Right atrium auricular region (tissue), 2 donors: ENCODE measurements around the gene RAPGEF4. TPM values are rescaled to one million over a fixed set of nuclear protein-coding genes. Genes with fewer than 3 reads are reported as not detected.

Experiments used
- DNase-seq: peaks from one replicate; pipeline ENCODE4 v3.0.0-alpha.2; 2019; ENCODE audit warnings: low spot score
- H3K27ac ChIP-seq, 2 donors: fragments of 200-600 bp; sonication (generic); 1 replicate in 1 of 2; 2 replicates in 1 of 2; pipeline ENCODE4 v1.5.1; 2016 to 2019
- H3K27me3 ChIP-seq, 2 donors: fragments of 200-600 bp; sonication (generic); one replicate each; pipeline versions ENCODE4 v1.5.1 to v1.6.0; 2017 to 2019
- H3K36me3 ChIP-seq: fragments of 200-600 bp; sonication (generic); one replicate; pipeline ENCODE4 v1.5.1; 2016
- H3K4me1 ChIP-seq, 2 donors: fragments of 200-600 bp; sonication (generic); one replicate each; pipeline versions ENCODE4 v1.5.1 to v1.6.0; 2017 to 2019
- H3K4me3 ChIP-seq, 2 donors: fragments of 200-600 bp; sonication (generic); 1 replicate in 1 of 2; 2 replicates in 1 of 2; pipeline ENCODE4 v1.5.1; 2017 to 2019; ENCODE audit warnings: mild to moderate bottlenecking in 1 of 2, moderate library complexity in 1 of 2
- H3K9me3 ChIP-seq, 2 donors: fragments of 200-600 bp; sonication (generic); one replicate each; pipeline ENCODE4 v1.5.1; 2019
- total RNA-seq, 2 donors: library from RNA; depleted of rRNA; stranded (reverse); fragments of >200 nt; gene quantifications; one replicate each; pipeline ENCODE4 v1.1.0, GENCODE V29; 2016
- TF ChIP-seq, protein P1 (sequence below), 2 donors: fragments of 200-600 bp; sonication (generic); IDR thresholded peaks; one replicate each; pipeline ENCODE4 v1.5.1; 2019; ENCODE audit warnings: antibody characterized with exemption in 2 of 2

RAPGEF4 gene
- total RNA-seq, 2 donors from 2014 or later: 6.2 to 14.1 TPM

DNA sequence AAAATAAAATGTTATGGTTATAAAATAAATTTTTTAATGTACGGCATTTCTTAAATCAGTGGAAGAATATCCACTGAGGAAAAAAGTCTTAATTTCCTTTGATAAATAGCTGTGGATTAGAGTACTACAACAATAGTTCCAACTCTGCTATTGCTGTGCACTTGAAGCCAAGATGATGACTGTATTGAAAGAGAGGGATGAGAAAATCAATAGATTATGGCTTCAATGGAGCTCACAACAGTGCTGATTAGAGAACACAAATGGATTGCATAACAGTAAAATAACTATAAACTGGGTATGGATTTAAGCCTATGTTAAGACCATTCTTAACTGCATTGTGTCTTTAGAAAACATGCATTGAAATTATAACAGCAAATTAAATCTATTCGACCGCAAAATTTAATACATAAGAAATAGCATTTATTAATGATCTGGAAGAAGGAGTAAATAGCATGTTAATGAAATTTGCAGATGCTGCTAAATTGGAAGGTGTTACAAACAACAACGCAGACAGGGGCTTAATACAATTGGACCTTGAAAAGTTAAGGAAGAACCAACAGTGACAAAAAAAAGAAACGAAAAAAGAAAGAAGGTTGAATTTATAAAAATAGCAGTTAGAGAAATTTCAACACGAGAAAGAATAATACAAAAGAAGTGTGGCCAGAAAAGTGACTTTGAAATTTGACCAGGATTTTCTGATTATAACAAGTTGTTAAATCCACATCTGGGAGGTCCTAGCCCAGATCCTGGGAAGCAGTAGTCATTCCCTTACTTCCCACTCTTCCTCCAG is 331.4 kb downstream of the RAPGEF4 start:
- no peaks in the 10 kb centered on the region for H3K4me1 ChIP-seq
- TF ChIP-seq, protein P1, sequence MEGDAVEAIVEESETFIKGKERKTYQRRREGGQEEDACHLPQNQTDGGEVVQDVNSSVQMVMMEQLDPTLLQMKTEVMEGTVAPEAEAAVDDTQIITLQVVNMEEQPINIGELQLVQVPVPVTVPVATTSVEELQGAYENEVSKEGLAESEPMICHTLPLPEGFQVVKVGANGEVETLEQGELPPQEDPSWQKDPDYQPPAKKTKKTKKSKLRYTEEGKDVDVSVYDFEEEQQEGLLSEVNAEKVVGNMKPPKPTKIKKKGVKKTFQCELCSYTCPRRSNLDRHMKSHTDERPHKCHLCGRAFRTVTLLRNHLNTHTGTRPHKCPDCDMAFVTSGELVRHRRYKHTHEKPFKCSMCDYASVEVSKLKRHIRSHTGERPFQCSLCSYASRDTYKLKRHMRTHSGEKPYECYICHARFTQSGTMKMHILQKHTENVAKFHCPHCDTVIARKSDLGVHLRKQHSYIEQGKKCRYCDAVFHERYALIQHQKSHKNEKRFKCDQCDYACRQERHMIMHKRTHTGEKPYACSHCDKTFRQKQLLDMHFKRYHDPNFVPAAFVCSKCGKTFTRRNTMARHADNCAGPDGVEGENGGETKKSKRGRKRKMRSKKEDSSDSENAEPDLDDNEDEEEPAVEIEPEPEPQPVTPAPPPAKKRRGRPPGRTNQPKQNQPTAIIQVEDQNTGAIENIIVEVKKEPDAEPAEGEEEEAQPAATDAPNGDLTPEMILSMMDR (IDR thresholded peaks at IDR 0.05): no peak
- H3K4me3 ChIP-seq: no peak overlapping the region
- DNase-seq: no peak
- no peaks in the 10 kb centered on the region for H3K36me3 ChIP-seq
- no peaks in the 10 kb centered on the region for H3K27me3 ChIP-seq
- H3K27ac ChIP-seq: no peak overlapping the region
- H3K9me3 ChIP-seq: no peaks in the 10 kb centered on the region

DNA sequence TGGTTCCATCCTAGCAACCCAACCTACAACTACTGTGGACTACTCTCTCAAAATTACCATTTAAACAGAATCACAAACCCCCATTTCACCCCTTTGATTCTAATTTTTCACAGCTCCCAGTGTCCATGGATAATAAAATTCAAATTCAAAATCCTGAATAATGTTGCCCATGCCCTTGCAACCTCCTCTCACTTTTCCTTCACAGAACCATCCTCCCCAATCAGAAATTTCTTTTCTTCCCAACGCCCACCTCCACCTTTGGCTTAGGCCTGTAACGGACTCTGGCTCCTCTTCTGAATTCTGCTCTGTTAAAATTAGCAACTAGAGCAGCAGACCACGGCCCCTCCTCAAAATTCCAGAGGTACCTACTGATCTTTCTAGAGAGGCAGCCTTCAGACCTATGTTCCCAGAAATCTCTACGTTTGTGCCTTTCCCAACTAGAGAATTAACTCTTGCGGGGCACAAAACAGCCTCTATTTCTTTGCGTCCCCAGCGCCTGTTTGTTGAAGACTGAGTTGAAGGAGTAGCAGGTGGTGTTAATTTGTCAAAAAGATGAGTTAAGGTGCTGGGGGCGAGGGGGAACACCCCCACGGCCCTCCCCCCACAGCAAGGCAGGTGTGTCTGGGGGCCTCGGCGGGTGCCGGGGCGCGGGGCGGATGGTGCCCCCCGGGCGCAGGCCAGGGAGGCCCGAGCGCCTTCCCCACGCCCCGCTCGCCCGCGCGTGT is 339.6 kb downstream of the RAPGEF4 start:
- no peaks in the 10 kb centered on the region for H3K27me3 ChIP-seq
- peak overlapping the region; percentile 65 to 82 for H3K4me3 ChIP-seq
- no peaks in the 10 kb centered on the region for H3K9me3 ChIP-seq
- TF ChIP-seq, protein P1 (IDR thresholded peaks at IDR 0.05): no peak
- peak overlapping the region; percentile 94 to 98 for H3K27ac ChIP-seq
- no peaks in the 10 kb centered on the region for H3K36me3 ChIP-seq
- peaks cover 0 to 39% of the 10 kb centered on the region in 2 donors for H3K4me1 ChIP-seq
- no peak for DNase-seq

DNA sequence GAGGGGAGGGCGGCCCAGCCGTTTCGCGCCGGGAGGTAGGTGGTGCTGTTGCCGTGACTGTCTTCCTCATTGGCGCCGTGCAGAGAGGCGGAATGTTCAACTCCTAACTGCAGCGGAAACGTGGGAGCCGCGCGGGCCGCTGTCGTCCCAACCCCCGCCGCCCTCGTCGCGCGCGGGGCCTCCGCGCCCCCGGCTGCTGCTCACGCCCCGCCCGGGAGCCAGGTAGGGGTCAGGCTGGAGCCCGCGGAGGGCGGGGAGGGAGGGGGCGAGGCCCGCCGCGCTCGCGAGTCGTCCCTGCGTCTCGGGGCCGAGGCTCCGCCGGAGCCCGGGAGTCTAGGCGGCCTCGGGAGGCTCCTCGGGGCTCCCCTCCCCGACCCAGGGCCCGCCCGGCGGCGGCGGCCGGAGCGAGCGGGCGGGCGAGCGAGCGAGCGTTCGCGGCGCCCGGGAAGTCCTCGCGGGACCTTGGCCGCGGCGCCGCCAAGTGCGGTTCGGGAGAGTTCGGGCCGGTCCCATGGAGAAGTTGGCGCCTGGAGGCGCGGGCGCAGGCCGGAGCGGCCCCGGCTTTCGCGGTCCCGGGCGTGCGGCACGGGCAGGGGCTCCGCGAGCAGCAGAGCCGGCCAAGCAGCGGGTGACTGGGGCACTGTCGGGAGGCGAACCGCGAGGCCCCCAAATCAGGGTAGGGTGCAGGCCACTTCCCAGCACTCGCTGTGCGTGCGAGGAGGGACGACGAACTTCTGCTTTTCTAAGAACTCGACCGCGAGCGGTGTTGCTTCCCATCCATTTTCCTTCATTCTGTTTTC is 340.3 kb downstream of the RAPGEF4 start, which contains the start of gene MAP3K20:
MAP3K20 (plus strand) TSS at position 66 of the 800 bp plus-strand sequence. CDS start 15,186 bp downstream, outside the sequence.
- DNase-seq: peak; percentile 79
- H3K9me3 ChIP-seq: no peaks in the 10 kb centered on the region
- no peaks in the 10 kb centered on the region for H3K36me3 ChIP-seq
- no peaks in the 10 kb centered on the region for H3K27me3 ChIP-seq
- peaks cover 0 to 39% of the 10 kb centered on the region in 2 donors for H3K4me1 ChIP-seq
- TF ChIP-seq, protein P1 (IDR thresholded peaks at IDR 0.05): peak; percentile 46 to 79
- H3K27ac ChIP-seq: peak within 1 kb of the TSS; percentile 94 to 98
- H3K4me3 ChIP-seq: peak within 1 kb of the TSS; percentile 65 to 82

DNA sequence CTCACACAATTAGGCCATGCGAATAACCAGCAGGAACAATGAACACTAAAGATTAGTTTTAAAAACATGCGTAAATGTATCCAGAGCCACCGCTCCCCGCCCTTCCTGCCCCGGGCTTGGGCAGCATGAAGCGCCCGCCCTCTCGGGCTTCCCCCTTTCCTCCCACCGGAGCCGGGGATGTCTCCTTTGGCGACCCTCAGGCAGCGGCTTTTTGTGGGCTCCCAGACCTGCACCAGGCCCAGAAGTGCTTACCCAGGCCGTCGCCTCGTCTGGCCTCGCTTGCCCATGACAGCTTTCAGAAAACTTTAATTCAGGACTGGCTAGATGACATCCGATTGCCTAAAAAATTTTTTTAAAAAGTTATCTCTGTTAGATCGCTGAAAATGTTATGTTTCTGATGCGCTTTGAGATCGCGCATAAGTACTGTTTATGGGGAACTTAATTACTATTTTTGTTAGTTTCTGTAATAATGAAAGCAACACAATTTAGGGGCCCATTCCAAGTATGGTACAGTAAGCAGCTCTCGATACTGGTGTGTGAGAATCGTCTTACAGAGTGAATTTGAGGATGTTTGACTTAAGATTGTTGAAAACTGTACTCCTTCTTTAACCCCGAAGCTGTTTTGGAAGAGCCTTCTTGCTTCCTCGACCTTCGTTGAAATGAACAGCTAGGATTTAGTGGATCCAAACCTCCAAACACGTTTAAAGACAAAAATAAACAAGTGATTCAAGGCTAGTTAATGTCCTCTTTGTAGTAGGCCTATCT is 341.1 kb downstream of the RAPGEF4 start:
- Histone ChIP-seq H3K27ac (peak overlapping the region; percentile 94 to 98), H3K4me1 (peaks cover 0 to 39% of the 10 kb centered on the region in 2 donors), H3K27me3 (no peaks in the 10 kb centered on the region), H3K36me3 (no peaks in the 10 kb centered on the region), H3K4me3 (peak overlapping the region; percentile 65 to 82), H3K9me3 (no peaks in the 10 kb centered on the region)
- no peak for DNase-seq
- TF ChIP-seq, protein P1 (IDR thresholded peaks at IDR 0.05): no peak
